GM12891 (cell line): ENCODE measurements around the gene PLEKHJ1.

Experiments used
- POLR2A ChIP-seq: IDR thresholded peaks from 2 replicates; pipeline ENCODE4 v1.6.1; 2011; ENCODE audit warnings: low read depth, low read length, control low read depth
- POLR2AphosphoS5 ChIP-seq: IDR thresholded peaks from 2 replicates; pipeline ENCODE4 v1.6.1; 2011; ENCODE audit warnings: low read depth, low read length, control low read depth

DNA sequence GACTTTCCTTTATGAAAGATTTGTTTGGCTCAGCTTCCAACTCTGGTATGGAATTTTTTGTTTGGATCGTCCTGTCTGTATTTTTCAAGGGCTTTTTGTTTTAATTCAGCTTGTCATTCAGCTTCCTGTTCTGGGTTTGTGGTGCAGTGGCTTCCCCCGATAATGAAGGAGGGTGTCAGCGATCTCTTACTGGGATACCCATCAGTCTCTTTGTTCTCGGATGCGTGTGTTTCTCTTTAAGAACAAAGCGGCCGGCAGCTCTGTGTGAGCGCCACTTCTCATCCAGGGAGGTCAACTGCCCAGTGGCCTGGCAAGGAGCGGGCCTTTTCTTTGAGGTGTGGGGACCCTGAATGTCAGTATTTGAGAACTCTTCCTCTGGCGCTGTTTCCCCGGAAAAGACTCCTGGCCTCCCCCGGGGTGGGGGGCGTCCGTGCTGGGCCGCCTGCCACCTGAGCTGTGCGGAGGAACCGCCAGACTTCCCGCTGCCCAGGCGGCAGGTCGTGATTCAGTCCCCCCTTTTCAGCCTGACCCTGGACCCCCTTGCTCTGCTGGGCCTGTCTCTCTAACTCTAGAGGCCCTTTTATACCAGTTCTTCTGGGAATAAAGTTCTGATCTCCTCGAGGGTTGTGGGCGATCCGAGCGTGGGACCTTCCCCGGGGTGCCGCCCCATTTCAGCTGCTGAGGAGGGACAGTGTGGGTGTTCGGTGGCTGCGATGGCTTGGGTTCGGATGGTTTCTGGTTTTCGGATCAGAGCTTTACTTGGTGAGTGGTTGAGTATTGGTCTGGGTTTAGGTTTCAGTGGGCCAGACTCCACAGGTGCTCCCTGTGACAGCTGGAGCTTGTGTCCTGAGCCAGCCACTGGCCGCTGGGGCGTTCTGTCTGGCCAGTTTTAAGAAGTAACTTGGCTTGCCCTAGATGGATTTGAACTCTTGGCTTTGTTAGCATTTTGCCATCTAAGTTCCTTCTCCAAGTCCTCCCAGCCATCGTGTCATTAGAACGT, 3.9 kb upstream of the PLEKHJ1 start:
- TF ChIP-seq POLR2A (no peak), POLR2AphosphoS5 (no peak)
